ENCODE measurements around the gene C15orf39. TPM values are rescaled to one million over a fixed set of nuclear protein-coding genes. Genes with fewer than 3 reads are reported as not detected.
"Not testable (repeated sequence)": the region's sequence is repeated elsewhere in the genome, so short reads cannot be mapped to it uniquely, and the experiment has no call there.

The C15orf39 gene
- total RNA-seq, 2 experiments from 2014 or later: 7.4 to 8.7 TPM

- CTCF ChIA-PET: no interaction called here
- Mint-ChIP-seq H3K27ac (no peak overlapping the region), H3K36me3 (ENCODE audit: low read depth) (no peaks in the 10 kb centered on the region), H3K9me3 (no peaks in the 10 kb centered on the region), H3K4me3 (no peak overlapping the region), H3K4me1 (ENCODE audit: low read depth) (no peaks in the 10 kb centered on the region), H3K27me3 (ENCODE audit: low read depth) (peaks cover 7% of the 10 kb centered on the region)
- intact Hi-C loops (cut with micrococcal nuclease): loop anchor here (10.0 kb wide), 1 partner anchor 92 kb away; no protein-coding TSS in a partner anchor
- DNase-seq: no peak
Measured at GRCh38 chr15:75232252-75232813, 30.7 kb downstream of the C15orf39 start.

GRCh38 chr15:75232826-75233503 lies 31.3 kb downstream of the C15orf39 start:
- Mint-ChIP-seq H3K4me3 (no peak overlapping the region), H3K9me3 (no peaks in the 10 kb centered on the region), H3K4me1 (ENCODE audit: low read depth) (no peaks in the 10 kb centered on the region), H3K27ac (no peak overlapping the region), H3K27me3 (ENCODE audit: low read depth) (peaks cover 7% of the 10 kb centered on the region), H3K36me3 (ENCODE audit: low read depth) (no peaks in the 10 kb centered on the region)
- DNase-seq: no peak
- CTCF ChIA-PET: no interaction called here
- intact Hi-C loops (cut with micrococcal nuclease): loop anchor here (10.0 kb wide), 1 partner anchor 92 kb away; no protein-coding TSS in a partner anchor

GRCh38 chr15:75233504-75234190 lies 32.0 kb downstream of the C15orf39 start:
- H3K4me3 Mint-ChIP-seq: no peak overlapping the region
- no peak for DNase-seq
- CTCF ChIA-PET: no interaction called here
- no peaks in the 10 kb centered on the region for H3K36me3 Mint-ChIP-seq (ENCODE audit: low read depth)
- no peaks in the 10 kb centered on the region for H3K4me1 Mint-ChIP-seq (ENCODE audit: low read depth)
- no peaks in the 10 kb centered on the region for H3K9me3 Mint-ChIP-seq
- peaks cover 8% of the 10 kb centered on the region for H3K27me3 Mint-ChIP-seq (ENCODE audit: low read depth)
- intact Hi-C loops (cut with micrococcal nuclease): loop anchor here (10.0 kb wide), 1 partner anchor 91 kb away; no protein-coding TSS in a partner anchor
- no peak overlapping the region for H3K27ac Mint-ChIP-seq

GRCh38 chr15:75234191-75234810 lies 32.6 kb downstream of the C15orf39 start:
- no peak for DNase-seq
- CTCF ChIA-PET: interaction anchor here (0.6 kb wide), 1 partner anchor 75 kb away, joined by 4 read pairs; no protein-coding TSS in a partner anchor

GRCh38 chr15:75235051-75235673 lies 33.5 kb downstream of the C15orf39 start:
- DNase-seq: no peak
- H3K27ac Mint-ChIP-seq: no peak overlapping the region
- no peaks in the 10 kb centered on the region for H3K36me3 Mint-ChIP-seq (ENCODE audit: low read depth)
- peaks cover 2% of the 10 kb centered on the region for H3K4me1 Mint-ChIP-seq (ENCODE audit: low read depth)
- peaks cover 17% of the 10 kb centered on the region for H3K27me3 Mint-ChIP-seq (ENCODE audit: low read depth)
- H3K4me3 Mint-ChIP-seq: no peak overlapping the region
- intact Hi-C loops (cut with micrococcal nuclease): loop anchor here (10.0 kb wide), 1 partner anchor 90 kb away; no protein-coding TSS in a partner anchor
- no peaks in the 10 kb centered on the region for H3K9me3 Mint-ChIP-seq
- CTCF ChIA-PET: interaction anchor here (0.6 kb wide), 1 partner anchor 74 kb away, joined by 4 read pairs; no protein-coding TSS in a partner anchor

More at GRCh38 chr15:75234191-75234810, 32.6 kb downstream of the C15orf39 start:
- intact Hi-C loops (cut with micrococcal nuclease): loop anchor here (10.0 kb wide), 1 partner anchor 90 kb away; no protein-coding TSS in a partner anchor
- Mint-ChIP-seq H3K36me3 (ENCODE audit: low read depth) (no peaks in the 10 kb centered on the region), H3K4me1 (ENCODE audit: low read depth) (no peaks in the 10 kb centered on the region), H3K4me3 (no peak overlapping the region), H3K27ac (no peak overlapping the region), H3K9me3 (no peaks in the 10 kb centered on the region), H3K27me3 (ENCODE audit: low read depth) (peaks cover 12% of the 10 kb centered on the region)

GRCh38 chr15:75235760-75236729 lies 34.4 kb downstream of the C15orf39 start:
- no peak overlapping the region for H3K4me3 Mint-ChIP-seq
- no peak for DNase-seq
- intact Hi-C loops (cut with micrococcal nuclease): loop anchor here (10.0 kb wide), 1 partner anchor 89 kb away; no protein-coding TSS in a partner anchor
- H3K27ac Mint-ChIP-seq: no peak overlapping the region
- H3K9me3 Mint-ChIP-seq: no peaks in the 10 kb centered on the region
- H3K4me1 Mint-ChIP-seq (ENCODE audit: low read depth): peaks cover 2% of the 10 kb centered on the region
- CTCF ChIA-PET: no interaction called here
- H3K27me3 Mint-ChIP-seq (ENCODE audit: low read depth): peaks cover 19% of the 10 kb centered on the region
- no peaks in the 10 kb centered on the region for H3K36me3 Mint-ChIP-seq (ENCODE audit: low read depth)

- no peaks in the 10 kb centered on the region for H3K9me3 Mint-ChIP-seq
- intact Hi-C loops (cut with micrococcal nuclease): loop anchor here (10.0 kb wide), 1 partner anchor 87 kb away; no protein-coding TSS in a partner anchor
- no peak overlapping the region for H3K27ac Mint-ChIP-seq
- H3K4me3 Mint-ChIP-seq: no peak overlapping the region
- H3K27me3 Mint-ChIP-seq (ENCODE audit: low read depth): peaks cover 16% of the 10 kb centered on the region
- DNase-seq: no peak
- CTCF ChIA-PET: no interaction called here
- H3K4me1 Mint-ChIP-seq (ENCODE audit: low read depth): peaks cover 2% of the 10 kb centered on the region
- H3K36me3 Mint-ChIP-seq (ENCODE audit: low read depth): no peaks in the 10 kb centered on the region
Measured at GRCh38 chr15:75237316-75237982, 35.8 kb downstream of the C15orf39 start.

GRCh38 chr15:75238150-75238549 lies 36.5 kb downstream of the C15orf39 start:
- H3K9me3 Mint-ChIP-seq: no peaks in the 10 kb centered on the region
- peaks cover 2% of the 10 kb centered on the region for H3K4me1 Mint-ChIP-seq (ENCODE audit: low read depth)
- intact Hi-C loops (cut with micrococcal nuclease): loop anchor here (10.0 kb wide), 1 partner anchor 87 kb away; no protein-coding TSS in a partner anchor
- no peak overlapping the region for H3K27ac Mint-ChIP-seq
- peaks cover 16% of the 10 kb centered on the region for H3K27me3 Mint-ChIP-seq (ENCODE audit: low read depth)
- H3K4me3 Mint-ChIP-seq: no peak overlapping the region
- CTCF ChIA-PET: no interaction called here
- no peaks in the 10 kb centered on the region for H3K36me3 Mint-ChIP-seq (ENCODE audit: low read depth)
- no peak for DNase-seq

- H3K9me3 Mint-ChIP-seq; H3K27me3 Mint-ChIP-seq (ENCODE audit: low read depth); intact Hi-C loops (cut with micrococcal nuclease); H3K4me3 Mint-ChIP-seq; H3K27ac Mint-ChIP-seq; H3K4me1 Mint-ChIP-seq (ENCODE audit: low read depth); H3K36me3 Mint-ChIP-seq (ENCODE audit: low read depth); DNase-seq; CTCF ChIA-PET: not testable (repeated sequence)
Measured at GRCh38 chr15:75245741-75246140, 44.1 kb downstream of the C15orf39 start.

- DNase-seq; H3K9me3 Mint-ChIP-seq; H3K4me3 Mint-ChIP-seq; H3K36me3 Mint-ChIP-seq (ENCODE audit: low read depth); H3K27me3 Mint-ChIP-seq (ENCODE audit: low read depth); CTCF ChIA-PET; intact Hi-C loops (cut with micrococcal nuclease); H3K4me1 Mint-ChIP-seq (ENCODE audit: low read depth); H3K27ac Mint-ChIP-seq: not testable (repeated sequence)
Measured at GRCh38 chr15:75248991-75249390, 47.3 kb downstream of the C15orf39 start.

GRCh38 chr15:75249726-75250125 lies 48.0 kb downstream of the C15orf39 start:
- intact Hi-C loops (cut with micrococcal nuclease): no loop called here
- Mint-ChIP-seq H3K9me3 (no peaks in the 10 kb centered on the region), H3K4me1 (ENCODE audit: low read depth) (no peaks in the 10 kb centered on the region), H3K4me3 (no peak overlapping the region), H3K27ac (no peak overlapping the region), H3K27me3 (ENCODE audit: low read depth) (no peaks in the 10 kb centered on the region), H3K36me3 (ENCODE audit: low read depth) (no peaks in the 10 kb centered on the region)
- no peak for DNase-seq
- CTCF ChIA-PET: interaction anchor here (0.6 kb wide), 1 partner anchor 507 kb away, joined by 3 read pairs; no protein-coding TSS in a partner anchor

Data from activated naive CD4-positive, alpha-beta T cell treated with anti-CD3 and anti-CD28 coated beads for 36 hours (primary cell).